GM06990 (cell line): Measurements from ENCODE around the gene SENP5.
A peak's percentile ranks its signal among the peaks of the same experiment; 100 is the strongest.
"Not testable (repeated sequence)": the region's sequence is repeated elsewhere in the genome, so short reads cannot be mapped to it uniquely, and the experiment has no call there.

Source experiments
- DNase-seq: peaks from one replicate; pipeline ENCODE4 v3.0.0-alpha.2; 2011; ENCODE audit not compliant: insufficient read length; ENCODE audit errors: extremely low read depth
- H3K27me3 ChIP-seq: replicated peaks from 2 replicates; pipeline ENCODE4 v1.6.0; 2011; ENCODE audit warnings: low read length; ENCODE audit not compliant: control insufficient read depth, insufficient read depth
- H3K36me3 ChIP-seq: 2 replicates; pipeline ENCODE4 v1.5.1; 2011; ENCODE audit warnings: low read length; ENCODE audit not compliant: control insufficient read depth, insufficient read depth
- H3K4me3 ChIP-seq: replicated peaks from 2 replicates; pipeline ENCODE4 v1.5.1; 2011; ENCODE audit warnings: low read depth, mild to moderate bottlenecking, control low read depth, low read length
- CTCF ChIP-seq: IDR thresholded peaks from 2 replicates; pipeline ENCODE4 v1.5.1; 2011; ENCODE audit warnings: low read length, control low read depth, mild to moderate bottlenecking, inconsistent platforms; ENCODE audit not compliant: insufficient read depth, poor library complexity, severe bottlenecking

SENP5 gene

GRCh38 chr3:196867507-196868296 is at the start of gene SENP5:
Gene SENP5, plus strand, starts transcription at chr3:196867920. Its CDS starts 17,262 bp downstream, at chr3:196885182.
- TF ChIP-seq CTCF = no peak
- Histone ChIP-seq H3K36me3 (no peaks in the 10 kb centered on the region; the same call in 1 of the 2 replicates), H3K4me3 (peak within 1 kb of the TSS; percentile 90), H3K27me3 (no peaks in the 10 kb centered on the region)
- peak; percentile 92 for DNase-seq

- no peak for DNase-seq
- peaks cover 12% of the 10 kb centered on the region for H3K36me3 ChIP-seq
- H3K27me3 ChIP-seq = no peaks in the 10 kb centered on the region
- no peak overlapping the region for H3K4me3 ChIP-seq
- TF ChIP-seq CTCF = no peak
Observed at GRCh38 chr3:196821806-196822355, 45.8 kb upstream of the SENP5 start.

- H3K27me3 ChIP-seq, H3K36me3 ChIP-seq, DNase-seq, H3K4me3 ChIP-seq: not testable (repeated sequence)
Observed at GRCh38 chr3:196829651-196830050, 38.1 kb upstream of the SENP5 start.

- H3K4me3 ChIP-seq = no peak overlapping the region
- DNase-seq = no peak
- H3K36me3 ChIP-seq = peaks cover 5% of the 10 kb centered on the region; the same call in 1 of the 2 replicates
- TF ChIP-seq CTCF = no peak
- no peaks in the 10 kb centered on the region for H3K27me3 ChIP-seq
Observed at GRCh38 chr3:196835086-196835485, 32.6 kb upstream of the SENP5 start.

- H3K4me3 ChIP-seq, H3K36me3 ChIP-seq, H3K27me3 ChIP-seq, DNase-seq: not testable (repeated sequence)
Observed at GRCh38 chr3:196836626-196837025, 31.1 kb upstream of the SENP5 start.

- H3K4me3 ChIP-seq = no peak overlapping the region
- no peak for DNase-seq
- TF ChIP-seq CTCF = peak; percentile 91
- H3K27me3 ChIP-seq = no peaks in the 10 kb centered on the region
- no peaks in the 10 kb centered on the region for H3K36me3 ChIP-seq
Observed at GRCh38 chr3:196837819-196838420, 29.8 kb upstream of the SENP5 start.

- H3K36me3 ChIP-seq, DNase-seq, H3K27me3 ChIP-seq, H3K4me3 ChIP-seq: not testable (repeated sequence)
Observed at GRCh38 chr3:196839351-196839750, 28.4 kb upstream of the SENP5 start.
